GM19193 (cell line): ENCODE results near the gene UST.

Experiments used
- POLR2A ChIP-seq: IDR thresholded peaks from 4 replicates; pipeline ENCODE4 v1.6.1; 2011; ENCODE audit not compliant: insufficient read depth, insufficient read length; ENCODE audit errors: extremely low read depth

The UST gene

GRCh38 chr6:148751793-148752170 lies 5.0 kb downstream of the UST start:
- no peak for TF ChIP-seq POLR2A

GRCh38 chr6:148757944-148758480 lies 11.2 kb downstream of the UST start:
- no peak for TF ChIP-seq POLR2A

- no peak for TF ChIP-seq POLR2A
Measured at GRCh38 chr6:148758492-148758891, 11.7 kb downstream of the UST start.

- TF ChIP-seq POLR2A, result no peak
Measured at GRCh38 chr6:148760258-148760534, 13.4 kb downstream of the UST start.

GRCh38 chr6:148760568-148761526 lies 14.0 kb downstream of the UST start:
- TF ChIP-seq POLR2A, result no peak

- no peak for TF ChIP-seq POLR2A
Measured at GRCh38 chr6:148761527-148762011, 14.7 kb downstream of the UST start.

- TF ChIP-seq POLR2A, result no peak
Measured at GRCh38 chr6:148762231-148762630, 15.4 kb downstream of the UST start.

GRCh38 chr6:148765898-148766808 lies 19.3 kb downstream of the UST start:
- no peak for TF ChIP-seq POLR2A

GRCh38 chr6:148768646-148769270 lies 21.9 kb downstream of the UST start:
- TF ChIP-seq POLR2A, result no peak

GRCh38 chr6:148769304-148769968 lies 22.6 kb downstream of the UST start:
- TF ChIP-seq POLR2A, result no peak

- no peak for TF ChIP-seq POLR2A
Measured at GRCh38 chr6:148770408-148771211, 23.8 kb downstream of the UST start.

GRCh38 chr6:148771212-148771601 lies 24.4 kb downstream of the UST start:
- no peak for TF ChIP-seq POLR2A

- TF ChIP-seq POLR2A, result no peak
Measured at GRCh38 chr6:148771896-148772554, 25.2 kb downstream of the UST start.
